Stimulated activated CD8-positive, alpha-beta memory T cell treated with anti-CD3 and anti-CD28 coated beads, Interleukin-4, amount 100 ng/mL, for 4 hours (primary cell): ENCODE results near the gene BMERB1.

Experiments
- DNase-seq, 2 donors: peaks; one replicate each; pipeline ENCODE4 v3.0.0-alpha.2; 2020; ENCODE audit warnings: low read depth in 2 of 2, low spot score in 1 of 2

Gene BMERB1

DNA sequence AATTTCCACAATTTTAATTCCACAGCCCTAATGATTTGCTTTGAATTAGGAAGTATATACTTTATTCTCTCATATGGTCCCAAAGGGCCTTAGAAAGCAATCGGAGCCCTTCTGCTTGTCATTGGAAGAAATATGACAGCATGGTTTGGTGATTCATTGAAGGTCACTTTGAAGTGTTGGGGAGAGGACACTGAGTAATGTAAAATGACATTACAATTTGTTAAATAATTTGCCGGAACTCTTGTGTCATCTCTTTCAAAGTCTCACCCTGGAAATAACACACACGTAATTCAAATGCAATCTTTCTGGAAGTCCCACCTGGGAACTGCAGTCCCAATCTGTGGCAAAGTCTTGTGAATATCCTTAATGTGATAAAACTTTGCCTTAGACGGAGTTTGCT, 59.8 kb downstream of the BMERB1 start:
- DNase-seq, result no peak

DNA sequence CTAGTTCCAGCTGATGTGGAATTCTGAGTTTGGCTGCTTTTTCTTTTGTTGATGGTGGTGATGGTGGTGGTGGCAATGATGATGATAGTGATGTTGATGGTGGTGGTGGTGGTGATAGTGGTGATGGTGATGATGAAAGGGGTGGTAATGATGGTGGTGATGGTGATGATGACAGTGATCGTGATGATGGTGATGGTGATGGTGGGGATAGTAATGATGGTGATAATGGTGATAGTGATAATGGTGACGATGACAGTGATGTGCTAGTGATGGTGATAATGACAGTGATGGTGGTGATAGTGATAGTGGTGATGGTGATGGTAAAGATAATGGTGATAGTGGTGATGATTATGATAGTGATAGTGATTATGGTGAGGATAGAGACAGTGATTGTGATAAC, 61.5 kb downstream of the BMERB1 start:
- no peak for DNase-seq

DNA sequence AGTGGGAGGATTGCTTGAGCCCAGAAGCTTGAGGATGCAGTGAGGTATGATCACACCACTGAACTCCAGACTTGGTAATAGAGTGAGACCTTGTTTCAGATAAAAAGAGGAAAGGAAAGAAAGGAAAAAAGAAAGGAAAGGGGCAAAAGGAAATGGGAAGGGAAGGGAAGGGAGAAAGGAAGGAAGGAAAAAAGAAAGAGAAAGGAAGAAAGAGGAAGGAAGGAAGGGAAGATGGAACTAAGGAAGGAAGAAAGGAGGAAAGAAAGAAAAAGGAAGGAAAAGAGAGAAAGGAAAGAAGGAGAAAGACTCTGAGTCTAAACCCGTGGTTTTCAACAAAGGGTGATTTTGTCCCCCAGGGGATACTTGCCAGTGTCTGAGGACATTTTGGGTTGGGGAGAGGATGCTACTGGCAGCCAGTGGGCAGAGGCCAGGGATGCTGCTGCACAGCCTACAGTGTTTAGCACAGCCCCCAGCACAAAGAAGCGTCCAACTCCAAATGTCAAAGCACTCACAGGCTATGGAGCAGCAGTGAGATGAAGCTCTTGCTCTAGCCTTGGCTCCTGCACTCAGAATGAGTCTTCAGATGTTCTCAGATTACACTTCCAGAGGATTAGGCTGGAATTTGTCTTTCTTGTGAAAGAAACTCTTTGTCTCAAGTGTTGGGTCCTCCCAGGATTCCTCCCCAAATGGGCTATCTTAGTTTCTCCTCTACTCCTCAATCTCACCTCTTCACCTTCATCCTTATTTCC, 64.2 kb downstream of the BMERB1 start:
- DNase-seq, result no peak

DNA sequence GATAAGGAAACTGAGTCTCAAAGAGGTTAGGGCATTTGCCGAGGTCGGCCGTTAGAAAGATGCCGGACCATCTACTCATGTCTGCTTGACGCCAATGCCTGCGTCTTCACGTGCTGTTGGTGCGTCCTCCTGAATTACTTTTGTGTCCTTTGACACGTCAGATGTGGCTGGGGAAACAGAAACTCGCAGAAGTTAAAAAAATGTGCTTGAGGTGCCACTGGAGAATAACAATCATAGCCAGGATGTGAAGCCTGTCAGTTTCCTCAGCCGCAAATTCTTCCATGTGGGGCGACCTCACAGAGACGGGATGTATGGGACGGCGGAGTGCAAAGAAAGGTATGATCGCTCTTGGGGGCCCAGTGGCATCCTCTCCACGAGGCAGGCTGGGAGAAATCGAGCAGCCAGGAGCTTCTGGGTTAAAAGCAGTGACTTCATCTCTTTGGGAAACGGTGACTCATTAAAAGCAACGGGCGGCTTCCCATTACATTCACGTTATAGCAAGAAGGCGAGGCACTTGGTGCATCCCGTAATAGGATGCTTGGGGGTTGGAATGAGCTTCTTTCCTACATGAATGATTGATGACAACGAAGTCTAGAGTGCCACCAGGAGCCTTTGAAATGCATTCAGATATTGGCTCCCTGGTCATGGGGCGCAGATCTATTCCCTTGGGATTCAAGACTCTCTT, 67.8 kb downstream of the BMERB1 start:
- DNase-seq, result no peak

DNA sequence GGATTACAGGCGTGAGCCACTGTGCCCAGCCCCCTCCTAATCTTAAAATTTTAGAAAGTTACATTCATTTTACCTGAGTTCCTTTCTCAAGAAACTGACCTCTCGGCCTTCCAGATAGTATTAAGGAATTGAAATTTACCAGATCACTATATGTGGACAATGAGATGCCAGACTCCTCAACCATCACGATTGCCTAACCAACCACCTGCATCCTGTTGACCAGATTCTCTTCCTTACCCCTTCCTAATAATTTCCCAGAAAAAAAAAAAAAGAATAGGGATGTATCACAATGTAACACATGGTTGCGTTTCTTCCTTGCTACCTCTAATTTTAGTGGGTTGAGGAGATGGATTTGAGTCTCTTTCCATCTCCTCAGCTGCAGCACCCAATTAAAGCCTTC, 72.1 kb downstream of the BMERB1 start:
- no peak for DNase-seq

DNA sequence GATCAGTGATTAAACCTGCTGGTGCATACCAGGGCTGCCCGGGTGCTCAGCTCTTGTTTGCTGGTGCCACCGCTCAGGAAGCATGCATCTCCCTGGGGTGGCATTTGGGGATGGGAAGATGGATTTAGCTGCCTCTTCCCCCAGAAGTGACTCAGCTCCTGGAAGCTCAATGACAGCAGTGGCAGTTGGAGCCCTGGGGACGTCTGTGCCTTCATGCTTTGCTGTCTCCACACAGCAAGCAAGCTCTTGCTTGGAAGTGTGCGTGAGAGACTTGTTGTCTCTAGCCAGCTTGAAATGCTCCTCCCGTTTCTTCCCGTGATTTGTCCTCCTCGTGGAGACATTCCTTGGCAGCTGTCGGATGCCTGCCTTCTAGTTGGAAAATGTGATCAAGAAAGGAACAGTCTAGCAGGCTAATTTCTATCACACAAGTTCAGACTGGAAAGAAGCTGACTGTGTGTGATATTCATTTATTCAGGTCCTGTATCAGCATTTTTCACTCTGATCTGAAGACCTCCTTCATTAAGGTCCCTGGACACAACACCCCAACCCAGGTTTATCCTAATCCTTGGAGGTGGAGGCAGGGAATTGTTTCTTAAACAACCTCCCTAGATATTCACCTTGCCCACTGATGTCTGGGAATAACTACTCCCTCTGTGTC, 73.0 kb downstream of the BMERB1 start:
- DNase-seq, result no peak

DNA sequence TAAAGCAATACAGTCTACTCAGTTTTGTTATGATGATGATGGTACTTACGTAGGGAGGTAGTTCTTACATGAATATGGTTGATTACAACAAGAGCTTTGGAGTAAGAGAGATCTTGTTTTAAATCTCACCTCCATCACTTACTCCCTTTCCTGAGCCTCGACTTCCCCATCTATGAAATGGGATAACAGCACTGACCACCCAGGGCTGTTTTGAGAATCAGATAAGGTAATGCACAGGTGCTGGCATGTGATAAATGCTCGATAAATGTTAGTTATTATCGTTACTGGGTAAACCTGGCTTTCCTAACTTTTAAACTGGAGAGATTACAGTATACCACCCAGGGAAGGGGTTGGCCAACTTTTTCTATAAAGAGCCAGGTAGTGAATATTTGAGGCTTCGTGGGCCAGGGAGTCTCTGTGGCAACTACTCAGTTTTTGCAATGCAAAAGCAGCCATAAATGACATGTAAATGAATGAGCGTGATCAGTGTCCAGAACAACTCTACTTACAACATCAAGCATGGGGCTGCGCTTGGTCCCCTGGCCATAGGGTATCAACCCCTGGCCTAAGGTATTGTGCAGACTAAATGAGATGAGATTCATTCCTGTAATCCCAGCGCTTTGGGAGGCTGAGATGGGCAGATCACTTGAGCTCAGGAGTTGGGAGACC, 73.7 kb downstream of the BMERB1 start:
- DNase-seq, result no peak

DNA sequence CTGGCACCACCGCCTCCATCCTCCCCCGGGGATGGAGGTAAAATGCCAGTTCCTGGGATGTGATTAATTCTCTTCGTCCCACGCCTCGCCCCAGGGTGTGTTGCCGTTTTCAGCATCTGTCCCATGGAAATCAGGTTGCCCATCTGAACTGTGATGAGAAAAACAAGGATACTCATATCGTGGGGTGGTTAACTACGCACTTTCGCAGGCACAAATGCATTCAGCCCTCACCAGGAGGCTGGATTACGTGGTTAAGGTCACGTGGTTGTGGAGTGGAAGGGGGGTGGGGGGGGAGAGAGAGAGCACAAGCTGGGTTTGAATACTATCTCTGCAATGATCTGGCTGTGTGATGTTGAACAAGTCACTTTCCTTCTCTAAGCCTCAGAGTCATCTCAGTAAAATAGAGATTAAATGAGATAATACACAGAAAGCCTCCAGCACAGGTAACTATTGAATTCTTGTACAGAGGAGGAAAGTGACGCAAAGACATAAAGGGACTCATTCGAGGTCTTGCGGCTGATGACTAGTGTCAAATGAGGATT, 74.7 kb downstream of the BMERB1 start:
- DNase-seq, result no peak

DNA sequence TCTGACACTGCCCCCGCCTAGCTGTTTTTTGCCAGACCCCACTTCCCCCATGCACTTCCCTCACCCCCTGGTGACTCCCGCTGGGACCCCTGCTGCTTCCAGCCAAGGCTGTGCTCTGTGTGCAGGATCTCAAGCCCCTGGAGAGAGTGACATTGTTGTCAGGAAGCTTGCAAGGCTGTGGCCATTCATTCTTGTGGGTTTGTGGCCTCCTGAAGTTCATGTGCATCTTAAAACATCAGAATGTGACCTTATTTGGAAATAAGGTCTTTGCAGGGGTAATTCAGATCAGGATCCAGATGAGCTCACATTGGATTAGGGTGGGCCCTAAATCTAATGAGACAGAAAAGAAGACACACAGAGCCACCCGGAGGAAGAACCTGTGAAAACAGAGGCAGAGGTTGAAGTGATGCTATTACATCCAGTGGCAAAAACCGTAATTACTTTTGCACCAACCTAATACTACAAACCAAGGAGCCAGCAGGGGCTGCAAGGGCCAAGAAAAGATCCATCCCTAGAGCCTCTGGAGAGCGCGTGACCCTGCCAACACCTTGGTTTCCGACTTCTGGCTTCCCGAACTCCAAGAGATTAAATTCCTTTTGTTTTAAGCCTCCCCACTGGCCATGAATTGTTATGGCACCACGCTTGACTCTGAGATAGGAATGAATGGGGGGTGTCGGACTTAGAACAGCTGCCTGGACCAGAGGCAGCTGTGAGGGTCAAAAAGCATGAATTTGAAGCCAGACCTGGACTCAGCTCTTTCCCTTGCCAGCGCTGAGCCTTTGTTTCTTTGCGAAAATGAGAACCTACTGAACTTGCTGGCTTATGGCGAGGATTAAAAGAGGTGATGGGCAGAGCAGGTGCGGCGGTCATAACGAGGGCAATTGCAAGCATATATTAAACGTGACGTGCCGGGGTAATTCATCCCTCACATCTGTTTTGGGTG, 75.5 kb downstream of the BMERB1 start:
- DNase-seq, result no peak

DNA sequence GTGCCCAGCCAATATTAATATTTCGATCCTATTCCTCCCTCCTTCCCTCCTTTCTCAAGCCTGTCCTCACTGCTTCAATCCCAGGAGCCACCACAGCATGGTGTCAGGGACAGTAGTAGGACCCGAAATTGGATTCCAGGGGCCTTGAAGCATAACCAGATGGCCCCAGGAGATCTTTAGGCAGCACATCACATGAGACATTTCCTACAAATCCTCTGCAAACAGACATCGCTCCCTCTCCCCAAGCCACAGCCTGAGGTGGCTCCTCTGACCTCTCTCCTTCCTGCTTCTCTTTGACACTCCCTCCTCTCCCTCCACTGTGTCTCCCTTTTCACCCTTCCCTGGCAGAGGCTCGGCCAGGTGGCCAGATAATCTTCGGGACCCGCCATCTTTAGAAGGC, 76.6 kb downstream of the BMERB1 start:
- DNase-seq, result no peak

DNA sequence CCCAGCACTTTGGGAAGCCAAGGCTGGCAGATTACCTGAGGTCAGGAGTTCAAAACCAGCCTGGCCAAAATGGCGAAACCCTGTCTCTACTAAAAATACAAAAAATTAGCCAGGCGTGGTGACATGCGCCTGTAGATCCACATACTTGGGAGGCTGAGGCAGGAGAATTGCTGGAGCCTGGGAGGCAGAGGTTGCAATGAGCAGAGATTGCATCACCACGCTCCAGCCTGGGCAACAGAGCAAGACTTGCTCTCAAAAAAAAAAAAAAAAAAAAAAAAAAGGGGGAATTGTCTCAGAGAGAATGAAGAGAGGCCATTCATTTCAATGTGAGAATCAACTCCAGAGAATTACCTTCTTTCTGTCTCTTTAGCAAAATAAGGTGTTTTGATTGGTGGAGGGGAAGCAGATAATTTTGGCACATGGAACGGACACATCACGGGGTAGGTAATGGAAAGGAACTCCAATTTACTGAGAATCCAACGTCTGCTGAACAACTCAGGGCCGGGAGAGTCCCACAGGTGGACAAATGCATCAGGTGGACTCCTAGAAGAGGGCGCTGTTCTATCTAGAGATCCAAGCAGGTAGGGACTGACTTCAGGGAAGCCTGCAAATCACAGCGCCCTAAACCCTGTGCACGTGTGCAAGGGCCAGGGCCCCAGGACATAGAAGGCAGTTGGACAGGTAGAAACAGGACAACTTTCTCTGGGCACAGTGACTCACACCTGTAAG, 77.5 kb downstream of the BMERB1 start:
- DNase-seq, result no peak

DNA sequence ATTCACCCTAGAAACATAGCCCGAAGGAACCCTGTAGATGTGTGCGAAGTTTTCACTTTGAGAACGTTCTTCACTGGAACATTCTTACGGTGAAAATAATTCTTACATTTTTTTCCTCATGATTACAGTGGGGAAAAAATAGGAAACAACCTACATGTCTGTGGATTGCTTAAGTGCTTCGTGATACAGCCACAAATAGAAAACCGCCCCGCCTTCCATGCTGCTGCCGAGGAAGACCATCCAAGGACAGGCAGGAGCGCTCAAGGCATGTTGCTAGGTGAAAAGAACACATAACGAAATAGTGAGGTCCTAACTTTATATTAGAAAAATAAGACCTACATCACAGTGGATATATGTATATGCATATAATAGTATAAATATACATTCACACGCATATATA, 78.8 kb downstream of the BMERB1 start:
- DNase-seq, result no peak

DNA sequence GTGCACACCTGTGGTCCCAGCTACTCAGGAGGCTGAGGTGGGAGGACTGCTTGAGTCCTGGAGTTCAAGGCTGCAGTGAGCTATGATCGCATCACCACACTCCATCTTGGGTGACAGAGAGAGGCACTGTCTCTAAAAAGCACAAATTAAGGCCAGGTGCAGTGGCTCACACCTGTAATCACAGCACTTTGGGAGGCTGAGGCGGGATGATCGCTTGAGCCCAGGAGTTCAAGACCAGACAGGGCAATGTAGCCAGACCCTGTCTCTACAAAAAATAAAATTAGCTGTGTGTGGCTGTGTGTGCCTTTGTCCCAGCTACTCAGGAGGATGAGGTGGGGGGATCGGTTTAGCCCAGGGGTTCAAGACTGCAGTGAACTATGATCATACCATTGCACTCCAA, 81.6 kb downstream of the BMERB1 start:
- no peak for DNase-seq

DNA sequence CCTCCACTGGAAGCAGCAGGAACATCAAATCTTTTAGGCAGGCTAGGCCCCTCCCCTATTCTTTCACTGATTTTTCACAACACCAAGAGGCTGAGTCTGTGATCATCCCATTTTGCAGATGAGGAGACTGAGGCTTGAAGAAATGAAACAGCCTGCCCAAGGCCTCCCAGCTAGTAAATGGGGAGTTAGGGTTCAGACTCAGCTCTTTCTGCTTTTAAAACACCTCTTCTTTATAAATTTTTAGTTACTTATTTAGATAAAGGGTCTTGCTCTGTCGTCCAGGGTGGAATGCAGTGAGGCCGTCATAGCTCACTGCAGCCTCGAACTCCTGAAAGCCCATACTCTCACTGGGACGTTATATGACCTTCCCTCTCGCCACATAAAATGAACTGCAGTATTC, 82.2 kb downstream of the BMERB1 start:
- DNase-seq, result no peak

DNA sequence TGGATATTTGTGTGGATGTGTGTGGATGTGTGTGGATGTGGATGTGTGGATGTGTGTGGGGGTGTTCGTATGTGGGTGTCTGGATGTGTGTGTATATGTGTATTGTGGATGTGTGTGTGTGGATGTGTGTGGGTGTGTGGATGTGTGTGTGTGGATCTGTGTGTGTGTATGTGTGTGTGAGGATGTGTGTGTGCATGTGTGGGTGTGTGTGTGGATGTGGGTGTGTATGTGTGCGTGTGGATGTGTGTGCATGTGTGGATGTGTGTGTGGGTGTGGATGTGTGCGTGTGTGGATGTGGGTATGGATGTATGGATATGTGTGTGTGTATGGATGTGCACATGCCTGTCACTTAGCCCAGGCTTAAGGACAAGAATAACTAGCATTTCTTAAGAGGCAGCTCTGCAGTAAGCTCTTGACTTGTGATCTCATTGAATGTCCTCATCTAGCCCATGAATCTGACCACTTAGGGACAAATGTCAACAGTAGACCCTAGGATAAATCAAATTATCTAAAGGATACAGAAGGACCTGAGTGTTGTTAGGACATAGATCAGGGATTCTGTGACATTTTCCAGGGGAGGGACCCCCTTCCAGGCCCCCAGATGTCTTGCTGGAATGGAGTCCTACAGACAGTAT, 83.5 kb downstream of the BMERB1 start:
- DNase-seq, result no peak

DNA sequence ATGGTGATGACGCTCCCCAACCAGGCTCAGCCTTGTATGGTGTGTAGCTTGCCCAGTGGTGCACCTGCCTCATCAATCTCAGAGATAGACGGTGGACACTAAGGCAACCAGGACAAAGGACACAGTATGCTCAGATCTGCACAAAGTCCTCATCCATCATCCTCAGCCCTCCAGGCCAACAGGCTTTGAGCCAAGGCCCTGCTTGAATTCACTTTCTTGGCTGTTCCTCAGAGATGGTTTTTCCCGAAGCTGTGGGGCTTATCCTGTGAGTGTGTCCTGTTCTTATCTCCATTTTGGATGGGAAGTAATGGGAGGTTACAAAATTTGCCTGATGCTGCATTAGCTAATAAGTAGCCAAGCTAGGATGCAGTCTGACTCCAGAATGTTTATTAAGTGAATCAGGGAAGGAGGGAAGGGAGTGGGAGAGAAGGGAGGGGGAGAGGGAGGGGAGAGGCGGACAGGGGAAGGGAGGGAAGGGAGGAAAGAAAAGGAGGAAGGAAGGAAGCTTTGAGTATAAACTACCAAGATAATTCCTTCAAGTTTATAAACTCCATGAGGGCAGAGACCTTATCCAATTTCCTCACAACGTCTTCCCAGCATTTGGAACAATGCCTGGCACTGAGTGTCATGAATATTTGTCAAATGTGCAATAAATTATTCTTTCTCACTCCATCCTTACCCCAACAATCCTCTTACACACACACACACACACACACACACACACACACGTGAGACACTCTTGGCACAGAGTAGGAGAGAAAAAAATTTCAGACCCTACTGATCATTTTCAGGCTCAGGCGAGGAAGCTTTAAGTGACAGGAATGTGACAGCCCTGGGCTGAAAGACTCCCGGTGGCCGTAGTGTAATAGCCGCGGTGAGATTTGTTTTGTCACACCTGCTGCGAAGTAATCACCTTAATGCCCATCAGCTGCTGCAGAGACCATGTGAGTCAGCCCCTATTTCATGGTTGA, 84.3 kb downstream of the BMERB1 start:
- DNase-seq, result no peak

DNA sequence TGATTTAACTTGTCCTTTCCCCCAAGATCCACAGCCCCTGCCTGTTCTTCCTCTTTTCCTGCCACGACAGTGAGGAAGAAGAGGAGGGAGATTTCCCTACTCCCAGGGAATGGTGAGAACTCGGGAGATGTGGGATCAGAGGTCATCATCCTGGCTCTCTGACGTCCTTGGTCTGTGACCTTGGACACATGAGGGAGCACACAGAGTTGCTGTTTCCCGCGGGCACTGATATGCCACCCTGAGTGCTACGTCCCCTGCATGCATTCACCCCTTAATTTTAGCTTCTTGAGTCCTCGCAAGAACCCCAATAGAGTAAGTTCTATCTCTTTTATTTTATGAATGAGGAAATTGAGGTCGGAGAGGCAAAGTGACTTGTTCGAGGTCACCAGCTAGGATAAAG, 85.4 kb downstream of the BMERB1 start:
- DNase-seq, result no peak

DNA sequence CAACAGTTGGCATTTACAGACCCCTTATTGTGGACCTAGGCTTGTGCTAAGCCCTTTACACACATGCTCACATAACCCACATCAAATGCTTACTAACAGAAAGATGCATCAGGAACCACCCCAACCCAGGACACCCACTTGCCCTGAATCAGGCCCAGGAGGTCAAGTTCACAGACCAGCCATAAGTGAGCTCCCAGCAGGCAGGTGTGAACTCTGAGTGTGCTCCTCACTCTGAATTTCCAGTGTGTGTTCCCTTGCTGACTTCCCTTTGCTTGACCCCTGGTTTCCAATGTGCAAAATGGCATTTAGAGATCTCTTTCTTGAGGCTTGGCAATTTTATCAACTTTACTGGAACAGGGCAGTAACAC, 87.0 kb downstream of the BMERB1 start:
- no peak for DNase-seq
